Endothelial cell of hepatic sinusoid (primary cell): ENCODE measurements around the gene TSTD2.

Source experiments
- in situ Hi-C: cut with HindIII; loops from 2 replicates; pipeline ENCODE4 v1.10.0; 2017; ENCODE audit warnings: low sequenced_read_pairs

The TSTD2 gene

GRCh38 chr9:97567182-97567893 lies 65.8 kb downstream of the TSTD2 start:
- in situ Hi-C loops, result no loop called here

- in situ Hi-C loops, result no loop called here
These were observed 67.9 kb downstream of the TSTD2 start for GRCh38 chr9:97565262-97565661.

- in situ Hi-C loops, result no loop called here
These were observed 68.6 kb downstream of the TSTD2 start for GRCh38 chr9:97564291-97565175.

GRCh38 chr9:97563458-97564135 lies 69.6 kb downstream of the TSTD2 start:
- in situ Hi-C loops, result no loop called here

GRCh38 chr9:97562542-97562941 lies 70.6 kb downstream of the TSTD2 start:
- in situ Hi-C loops, result no loop called here

- in situ Hi-C loops, result no loop called here
These were observed 71.7 kb downstream of the TSTD2 start for GRCh38 chr9:97561501-97561900.

GRCh38 chr9:97560851-97561250 lies 72.3 kb downstream of the TSTD2 start:
- in situ Hi-C loops, result no loop called here

GRCh38 chr9:97560154-97560553 lies 73.0 kb downstream of the TSTD2 start:
- in situ Hi-C loops, result no loop called here

GRCh38 chr9:97559111-97559514 lies 74.1 kb downstream of the TSTD2 start:
- in situ Hi-C loops, result no loop called here

GRCh38 chr9:97558701-97559101 lies 74.5 kb downstream of the TSTD2 start:
- in situ Hi-C loops, result no loop called here

- in situ Hi-C loops, result no loop called here
These were observed 75.5 kb downstream of the TSTD2 start for GRCh38 chr9:97557606-97558095.

GRCh38 chr9:97556721-97557605 lies 76.2 kb downstream of the TSTD2 start:
- in situ Hi-C loops, result no loop called here

GRCh38 chr9:97556036-97556720 lies 77.0 kb downstream of the TSTD2 start:
- in situ Hi-C loops, result no loop called here

GRCh38 chr9:97555164-97555563 lies 78.0 kb downstream of the TSTD2 start:
- in situ Hi-C loops, result no loop called here

GRCh38 chr9:97554566-97555075 lies 78.5 kb downstream of the TSTD2 start:
- in situ Hi-C loops, result no loop called here

GRCh38 chr9:97553841-97554240 lies 79.3 kb downstream of the TSTD2 start:
- in situ Hi-C loops, result no loop called here

GRCh38 chr9:97553141-97553540 lies 80.0 kb downstream of the TSTD2 start:
- in situ Hi-C loops, result no loop called here

GRCh38 chr9:97551308-97551707 lies 81.9 kb downstream of the TSTD2 start:
- in situ Hi-C loops, result no loop called here

- in situ Hi-C loops, result no loop called here
These were observed 82.8 kb downstream of the TSTD2 start for GRCh38 chr9:97550386-97550785.
